Measurements from ENCODE around the gene TMED8.

GRCh38 chr14:77355811-77356210, 21.1 kb downstream of the TMED8 start:
- TF ChIP-seq CTCF (optimal IDR thresholded peaks at IDR 0.05 in 1 of 3, IDR thresholded peaks at IDR 0.05 in 1 of 3, conservative IDR thresholded peaks at IDR 0.05 in 1 of 3; ENCODE audit: extremely low read depth in 1 of 3, insufficient read depth in 2 of 3, low read length in 3 of 3) (no peak), EZH2 (IDR thresholded peaks at IDR 0.05; ENCODE audit: low read length) (no peak)

Data from keratinocyte (primary cell).